ENCODE results near the gene ZNF429.
"Not testable (repeated sequence)": the region's sequence is repeated elsewhere in the genome, so short reads cannot be mapped to it uniquely, and the experiment has no call there.

The ZNF429 gene

GRCh38 chr19:21496876-21497275 is 8.5 kb upstream of the ZNF429 start:
- no peak overlapping the region for H2BK5ac ChIP-seq (ENCODE audit: low read length)
- no peak overlapping the region for H3K18ac ChIP-seq (ENCODE audit: low read length)
- H3K27ac ChIP-seq (replicated peaks; ENCODE audit: low read length) = no peak overlapping the region
- H3K27me3 ChIP-seq (ENCODE audit: control insufficient read depth in 3 of 3, insufficient read depth in 3 of 3, low read depth in 1 of 3, low read length in 3 of 3) = no peaks in the 10 kb centered on the region
- no peak overlapping the region for H2AK5ac ChIP-seq (ENCODE audit: low read depth, low read length)
- H2BK120ac ChIP-seq (ENCODE audit: low read depth, low read length) = no peak overlapping the region
- no peaks in the 10 kb centered on the region for H3K4me1 ChIP-seq (ENCODE audit: control insufficient read depth in 2 of 2, insufficient read depth in 1 of 2, low read depth in 1 of 2, low read length in 2 of 2)
- no CpG with 5 or more reads among the region's 4 CpGs for WGBS, 2 donors (ENCODE audit: extremely low coverage in 2 of 2, insufficient read length in 2 of 2, insufficient replicate concordance in 1 of 2)
- DNase-seq (ENCODE audit: low spot score) = no peak
- H2AFZ ChIP-seq (ENCODE audit: low read length) = no peak overlapping the region
- no peak overlapping the region for H3K14ac ChIP-seq (ENCODE audit: low read length)
- no peak overlapping the region for H3K4me2 ChIP-seq (ENCODE audit: insufficient read depth, low read length, poor library complexity, severe bottlenecking)
- H2BK12ac ChIP-seq (ENCODE audit: low read length) = no peak overlapping the region
- no peak overlapping the region for H4K8ac ChIP-seq (ENCODE audit: low read depth, low read length)
- no peak overlapping the region for H3K9ac ChIP-seq (ENCODE audit: low read depth, low read length, poor library complexity)
- H3K79me1 ChIP-seq (ENCODE audit: low read depth, low read length) = no peaks in the 10 kb centered on the region
- H4K91ac ChIP-seq (ENCODE audit: low read depth, low read length, poor library complexity) = no peak overlapping the region
- H3K4ac ChIP-seq (ENCODE audit: low read length) = no peak overlapping the region
- H3K4me3 ChIP-seq (ENCODE audit: low read length in 2 of 2) = no peak overlapping the region
- no peak overlapping the region for H2BK15ac ChIP-seq (ENCODE audit: low read length)
- H3K23ac ChIP-seq (ENCODE audit: low read depth, low read length, poor library complexity) = no peak overlapping the region
- peaks cover 0 to 3% of the 10 kb centered on the region in 2 donors for H3K9me3 ChIP-seq (replicated peaks in 1 of 2; ENCODE audit: control insufficient read depth in 2 of 2, insufficient read depth in 1 of 2, low read depth in 1 of 2, low read length in 2 of 2)
- peaks cover 2 to 11% of the 10 kb centered on the region in 2 donors for H3K36me3 ChIP-seq (replicated peaks in 1 of 2; ENCODE audit: control insufficient read depth in 2 of 2, insufficient read depth in 2 of 2, low read length in 2 of 2)

- Histone ChIP-seq H4K8ac (ENCODE audit: low read depth, low read length) (no peak overlapping the region), H3K18ac (ENCODE audit: low read length) (no peak overlapping the region), H3K27me3 (ENCODE audit: control insufficient read depth in 3 of 3, insufficient read depth in 3 of 3, low read depth in 1 of 3, low read length in 3 of 3) (no peaks in the 10 kb centered on the region), H2BK5ac (ENCODE audit: low read length) (no peak overlapping the region), H3K9me3 (replicated peaks in 1 of 2; ENCODE audit: control insufficient read depth in 2 of 2, insufficient read depth in 1 of 2, low read depth in 1 of 2, low read length in 2 of 2) (peaks cover 0 to 3% of the 10 kb centered on the region in 2 donors), H2BK120ac (ENCODE audit: low read depth, low read length) (no peak overlapping the region), H3K27ac (replicated peaks; ENCODE audit: low read length) (no peak overlapping the region), H2AFZ (ENCODE audit: low read length) (no peak overlapping the region), H2BK12ac (ENCODE audit: low read length) (no peak overlapping the region), H3K4me1 (ENCODE audit: control insufficient read depth in 2 of 2, insufficient read depth in 1 of 2, low read depth in 1 of 2, low read length in 2 of 2) (no peaks in the 10 kb centered on the region), H3K4me2 (ENCODE audit: insufficient read depth, low read length, poor library complexity, severe bottlenecking) (no peak overlapping the region), H3K23ac (ENCODE audit: low read depth, low read length, poor library complexity) (no peak overlapping the region), H4K91ac (ENCODE audit: low read depth, low read length, poor library complexity) (no peak overlapping the region), H3K36me3 (replicated peaks in 1 of 2; ENCODE audit: control insufficient read depth in 2 of 2, insufficient read depth in 2 of 2, low read length in 2 of 2) (peaks cover 2 to 11% of the 10 kb centered on the region in 2 donors), H3K14ac (ENCODE audit: low read length) (no peak overlapping the region), H2BK15ac (ENCODE audit: low read length) (no peak overlapping the region), H3K9ac (ENCODE audit: low read depth, low read length, poor library complexity) (no peak overlapping the region), H3K79me1 (ENCODE audit: low read depth, low read length) (no peaks in the 10 kb centered on the region), H3K4me3 (ENCODE audit: low read length in 2 of 2) (no peak overlapping the region), H2AK5ac (ENCODE audit: low read depth, low read length) (no peak overlapping the region), H3K4ac (ENCODE audit: low read length) (no peak overlapping the region)
- no CpG with 5 or more reads among the region's 2 CpGs for WGBS, 2 donors (ENCODE audit: extremely low coverage in 2 of 2, insufficient read length in 2 of 2, insufficient replicate concordance in 1 of 2)
- no peak for DNase-seq (ENCODE audit: low spot score)
These were observed 6.8 kb upstream of the ZNF429 start for GRCh38 chr19:21498651-21499050.

DNA sequence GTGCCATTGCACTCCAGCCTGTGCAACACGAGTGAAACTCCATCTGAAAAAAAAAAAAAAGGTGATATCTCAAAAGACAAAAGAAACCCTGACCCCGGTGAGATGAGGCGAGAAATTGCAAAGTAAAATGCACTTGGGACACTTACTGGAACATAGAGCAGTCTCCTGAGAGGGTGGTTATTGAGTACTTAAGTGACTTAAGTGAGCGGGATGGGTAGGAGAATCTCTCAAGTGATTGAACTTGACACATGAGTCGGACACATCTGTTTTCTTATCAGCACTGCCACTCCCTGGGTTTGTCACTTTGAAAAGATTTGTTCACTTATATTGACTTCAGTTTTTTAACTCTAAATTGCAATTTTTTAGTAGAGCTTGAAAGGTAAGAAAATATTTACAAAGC is 2.8 kb downstream of the ZNF429 start:
- no peak overlapping the region for H2AK5ac ChIP-seq (ENCODE audit: low read depth, low read length)
- H3K9ac ChIP-seq (ENCODE audit: low read depth, low read length, poor library complexity) = no peak overlapping the region
- no peak overlapping the region for H4K91ac ChIP-seq (ENCODE audit: low read depth, low read length, poor library complexity)
- no peak overlapping the region for H2BK120ac ChIP-seq (ENCODE audit: low read depth, low read length)
- H4K8ac ChIP-seq (ENCODE audit: low read depth, low read length) = no peak overlapping the region
- H3K18ac ChIP-seq (ENCODE audit: low read length) = no peak overlapping the region
- no peak overlapping the region for H3K23ac ChIP-seq (ENCODE audit: low read depth, low read length, poor library complexity)
- H3K4me1 ChIP-seq (ENCODE audit: control insufficient read depth in 2 of 2, insufficient read depth in 1 of 2, low read depth in 1 of 2, low read length in 2 of 2) = no peaks in the 10 kb centered on the region
- H3K4me3 ChIP-seq (ENCODE audit: low read length in 2 of 2) = no peak overlapping the region
- H3K4ac ChIP-seq (ENCODE audit: low read length) = no peak overlapping the region
- no peak overlapping the region for H3K4me2 ChIP-seq (ENCODE audit: insufficient read depth, low read length, poor library complexity, severe bottlenecking)
- peaks cover 15 to 33% of the 10 kb centered on the region in 2 donors for H3K9me3 ChIP-seq (replicated peaks in 1 of 2; ENCODE audit: control insufficient read depth in 2 of 2, insufficient read depth in 1 of 2, low read depth in 1 of 2, low read length in 2 of 2)
- H3K27ac ChIP-seq (replicated peaks; ENCODE audit: low read length) = no peak overlapping the region
- H2BK15ac ChIP-seq (ENCODE audit: low read length) = no peak overlapping the region
- no peak for DNase-seq (ENCODE audit: low spot score)
- H2AFZ ChIP-seq (ENCODE audit: low read length) = no peak overlapping the region
- H2BK5ac ChIP-seq (ENCODE audit: low read length) = no peak overlapping the region
- H3K14ac ChIP-seq (ENCODE audit: low read length) = no peak overlapping the region
- no peaks in the 10 kb centered on the region for H3K79me1 ChIP-seq (ENCODE audit: low read depth, low read length)
- peaks cover 12 to 13% of the 10 kb centered on the region in 2 donors for H3K36me3 ChIP-seq (replicated peaks in 1 of 2; ENCODE audit: control insufficient read depth in 2 of 2, insufficient read depth in 2 of 2, low read length in 2 of 2)
- no peak overlapping the region for H2BK12ac ChIP-seq (ENCODE audit: low read length)
- no peaks in the 10 kb centered on the region for H3K27me3 ChIP-seq (ENCODE audit: control insufficient read depth in 3 of 3, insufficient read depth in 3 of 3, low read depth in 1 of 3, low read length in 3 of 3)
- no CpG with 5 or more reads among the region's 5 CpGs for WGBS, 2 donors (ENCODE audit: extremely low coverage in 2 of 2, insufficient read length in 2 of 2, insufficient replicate concordance in 1 of 2)

DNA sequence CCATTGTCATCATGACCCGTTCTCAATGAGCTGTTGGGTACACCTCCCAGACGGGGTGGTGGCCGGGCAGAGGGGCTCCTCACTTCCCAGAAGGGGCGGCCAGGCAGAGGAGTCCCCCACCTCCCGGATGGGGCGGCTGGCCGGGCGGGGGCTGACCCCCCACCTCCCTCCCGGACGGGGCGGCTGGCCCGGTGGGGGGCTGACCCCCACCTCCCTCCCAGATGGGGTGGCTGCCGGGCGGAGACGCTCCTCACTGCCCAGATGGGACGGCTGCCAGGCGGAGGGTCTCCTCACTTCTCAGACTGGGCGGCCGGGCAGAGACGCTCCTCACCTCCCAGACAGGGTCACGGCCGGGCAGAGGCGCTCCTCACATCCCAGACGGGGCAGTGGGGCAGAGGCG is 5.7 kb downstream of the ZNF429 start:
- H3K14ac ChIP-seq (ENCODE audit: low read length); DNase-seq (ENCODE audit: low spot score); H2BK120ac ChIP-seq (ENCODE audit: low read depth, low read length); H2AFZ ChIP-seq (ENCODE audit: low read length); H3K27me3 ChIP-seq (ENCODE audit: control insufficient read depth in 3 of 3, insufficient read depth in 3 of 3, low read depth in 1 of 3, low read length in 3 of 3); H3K79me1 ChIP-seq (ENCODE audit: low read depth, low read length); H3K27ac ChIP-seq (replicated peaks; ENCODE audit: low read length); H2AK5ac ChIP-seq (ENCODE audit: low read depth, low read length); H3K4ac ChIP-seq (ENCODE audit: low read length); H3K9ac ChIP-seq (ENCODE audit: low read depth, low read length, poor library complexity); H2BK15ac ChIP-seq (ENCODE audit: low read length); H2BK5ac ChIP-seq (ENCODE audit: low read length); H4K8ac ChIP-seq (ENCODE audit: low read depth, low read length); H2BK12ac ChIP-seq (ENCODE audit: low read length); H3K4me1 ChIP-seq (ENCODE audit: control insufficient read depth in 2 of 2, insufficient read depth in 1 of 2, low read depth in 1 of 2, low read length in 2 of 2); H3K4me3 ChIP-seq (ENCODE audit: low read length in 2 of 2); H3K4me2 ChIP-seq (ENCODE audit: insufficient read depth, low read length, poor library complexity, severe bottlenecking); H3K23ac ChIP-seq (ENCODE audit: low read depth, low read length, poor library complexity); H4K91ac ChIP-seq (ENCODE audit: low read depth, low read length, poor library complexity); H3K18ac ChIP-seq (ENCODE audit: low read length): not testable (repeated sequence)
- H3K36me3 ChIP-seq (replicated peaks in 1 of 2; ENCODE audit: control insufficient read depth in 2 of 2, insufficient read depth in 2 of 2, low read length in 2 of 2) = peaks cover 12 to 16% of the 10 kb centered on the region in 2 donors
- no CpG with 5 or more reads among the region's 25 CpGs for WGBS, 2 donors (ENCODE audit: extremely low coverage in 2 of 2, insufficient read length in 2 of 2, insufficient replicate concordance in 1 of 2)
- peaks cover 15 to 41% of the 10 kb centered on the region in 2 donors for H3K9me3 ChIP-seq (replicated peaks in 1 of 2; ENCODE audit: control insufficient read depth in 2 of 2, insufficient read depth in 1 of 2, low read depth in 1 of 2, low read length in 2 of 2)

Measured in neuronal stem cell (in vitro differentiated cells).